ENCODE measurements around the gene TAPBP.
A peak's percentile ranks its signal among the peaks of the same experiment; 100 is the strongest.
"Not testable (repeated sequence)": the region's sequence is repeated elsewhere in the genome, so short reads cannot be mapped to it uniquely, and the experiment has no call there.

The TAPBP gene

DNA sequence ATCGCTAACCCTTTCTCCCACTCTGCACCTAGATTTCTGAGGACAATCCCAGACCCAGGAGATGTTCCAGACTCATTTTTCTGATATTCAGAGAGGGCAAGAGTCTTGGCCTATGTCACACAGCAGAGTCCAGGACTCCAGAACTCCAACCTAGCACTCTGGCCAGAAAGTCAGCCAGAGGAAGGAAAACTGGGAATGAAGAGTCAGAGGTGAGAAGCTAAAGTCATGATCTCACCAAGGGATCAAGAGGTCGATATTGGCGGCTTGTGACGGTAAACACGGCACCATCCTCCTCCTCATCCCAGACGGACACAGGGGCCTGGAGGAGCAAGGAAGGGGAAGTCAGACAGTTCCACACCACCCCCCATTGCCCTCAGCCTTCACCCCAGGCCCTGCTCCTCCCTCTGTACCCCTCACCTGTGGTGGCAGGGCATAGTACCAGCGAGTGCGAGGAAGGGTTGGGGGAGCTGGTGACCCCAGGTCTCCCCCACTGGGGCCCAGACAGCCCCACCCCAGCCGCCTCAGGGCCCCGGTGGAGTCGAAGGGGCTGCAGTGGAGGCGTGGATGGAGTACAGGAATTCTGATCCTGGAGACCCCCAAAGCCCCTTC, 17.0 kb downstream of the TAPBP start:
- no peak for DNase-seq (ENCODE audit: low read depth)

DNA sequence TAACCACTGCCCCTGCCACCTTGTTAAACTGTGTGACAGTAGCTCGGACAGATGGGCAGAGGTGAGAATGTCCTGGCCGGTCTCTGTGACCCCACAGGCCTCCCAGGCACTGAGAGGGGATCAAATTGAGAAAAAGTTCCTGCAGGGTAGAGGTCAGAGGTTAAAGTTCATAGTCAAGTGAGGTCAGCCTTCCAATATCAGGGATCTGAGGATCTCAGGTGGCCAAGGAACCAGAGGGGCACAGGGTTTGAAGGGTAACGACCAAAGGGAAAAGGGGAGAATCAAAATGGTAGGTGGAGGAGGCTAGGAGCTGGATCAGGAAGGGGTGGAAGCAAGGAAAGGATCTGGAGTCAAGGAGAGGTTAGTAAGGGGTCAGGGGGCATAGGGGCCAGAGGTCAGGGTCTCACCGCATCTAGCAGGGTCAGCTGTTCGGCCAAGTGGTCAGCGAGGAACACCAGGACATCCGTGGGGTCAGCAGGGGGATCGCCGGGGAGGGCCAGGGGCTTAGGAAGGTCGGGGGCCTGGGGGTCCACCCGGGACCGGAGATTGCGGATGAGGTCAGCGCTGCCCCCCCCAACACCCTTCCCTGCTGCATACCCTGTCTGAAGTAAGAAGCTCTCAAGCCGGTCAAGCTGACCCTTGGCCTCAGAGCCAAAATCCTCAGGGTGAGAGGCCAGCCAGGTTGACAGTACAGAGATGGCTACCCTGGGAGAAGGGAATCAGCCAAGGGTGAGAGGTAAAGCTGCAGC, 18.1 kb downstream of the TAPBP start:
- DNase-seq (ENCODE audit: low read depth) = no peak

DNA sequence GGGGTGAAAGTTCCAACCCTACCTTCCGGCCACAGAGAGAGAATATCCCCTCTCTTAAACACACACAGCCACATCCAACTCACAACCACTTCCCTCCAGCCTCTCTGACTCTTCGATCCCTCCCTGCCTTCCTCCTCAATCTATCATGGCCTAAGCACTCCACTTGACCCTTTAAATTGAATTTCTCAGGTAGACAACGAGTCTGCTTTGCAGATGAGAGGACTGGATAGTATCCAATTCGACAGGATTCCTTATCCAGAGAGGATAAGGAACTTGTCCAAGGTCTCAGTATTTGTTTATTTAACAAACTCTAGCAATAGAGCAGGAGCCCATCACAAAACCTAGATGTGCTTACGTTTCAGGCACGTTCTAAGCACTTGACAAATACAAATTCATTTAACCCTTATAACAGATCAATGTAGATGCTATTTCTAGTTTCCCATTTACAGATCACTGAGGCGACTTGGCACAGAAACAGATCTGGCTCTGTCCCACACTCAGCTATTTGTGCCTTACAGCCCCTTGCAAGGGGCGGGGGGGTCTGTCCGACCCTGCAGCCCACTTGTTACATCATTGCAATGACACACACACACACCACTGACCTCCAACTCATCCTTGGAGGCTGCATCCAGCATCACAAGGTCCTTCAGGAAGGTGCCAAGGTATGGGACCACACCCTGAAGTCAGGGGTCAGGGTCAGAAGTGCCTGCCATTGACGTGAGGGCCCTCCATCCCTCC, 19.6 kb downstream of the TAPBP start:
- DNase-seq (ENCODE audit: low read depth) = no peak

DNA sequence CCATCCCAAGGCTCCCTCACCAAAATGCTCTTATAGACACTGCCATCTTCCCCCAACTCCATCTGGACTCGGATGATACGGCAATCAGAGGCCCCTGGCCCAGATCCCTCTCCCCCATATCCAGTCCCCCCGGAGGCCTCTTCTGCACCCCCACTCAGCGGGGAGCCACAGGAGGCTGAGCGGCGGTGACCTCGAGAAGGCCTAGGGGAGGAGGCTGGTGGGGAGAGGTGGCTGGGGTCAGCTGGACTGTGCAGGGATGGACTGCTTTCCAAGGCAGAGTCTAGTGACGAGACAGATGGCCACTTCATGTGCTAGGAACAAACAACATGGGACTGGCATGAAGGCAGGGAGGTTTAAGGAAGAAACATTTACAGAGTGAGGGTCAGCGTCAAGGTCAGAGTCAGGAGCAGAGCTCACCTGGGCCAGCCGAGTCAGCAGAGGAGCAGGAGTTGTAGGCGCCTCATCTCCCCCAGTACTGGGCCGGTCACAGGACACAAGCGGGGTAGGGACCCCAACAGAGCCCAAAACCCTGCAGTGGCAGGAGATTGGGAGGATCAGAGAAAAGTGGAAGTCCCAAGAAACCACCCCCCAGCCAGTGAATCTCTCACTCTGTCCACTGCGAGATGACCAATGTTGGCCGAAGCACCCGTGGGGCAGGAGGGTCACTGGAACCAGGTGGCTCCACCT, 20.7 kb downstream of the TAPBP start:
- DNase-seq (ENCODE audit: low read depth) = no peak

DNA sequence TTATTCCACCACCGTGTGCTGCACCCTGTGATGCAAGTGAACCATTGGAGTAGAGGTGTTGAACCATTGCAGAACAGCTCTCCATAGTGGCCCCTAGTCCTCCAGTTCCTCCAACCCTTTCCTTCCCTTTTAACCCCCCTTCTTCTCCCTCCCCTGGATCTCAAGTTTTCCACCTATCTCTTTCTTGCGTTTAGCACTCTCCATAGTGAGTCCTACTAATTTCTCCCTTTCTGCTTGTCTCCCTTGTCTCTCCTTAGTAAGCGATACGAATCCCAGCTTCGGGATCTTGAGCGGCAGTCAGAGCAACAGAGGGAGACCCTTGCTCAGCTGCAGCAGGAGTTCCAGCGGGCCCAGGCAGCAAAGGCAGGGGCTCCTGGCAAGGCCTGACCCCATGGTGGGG, 23.4 kb downstream of the TAPBP start:
- no peak for DNase-seq (ENCODE audit: low read depth)

DNA sequence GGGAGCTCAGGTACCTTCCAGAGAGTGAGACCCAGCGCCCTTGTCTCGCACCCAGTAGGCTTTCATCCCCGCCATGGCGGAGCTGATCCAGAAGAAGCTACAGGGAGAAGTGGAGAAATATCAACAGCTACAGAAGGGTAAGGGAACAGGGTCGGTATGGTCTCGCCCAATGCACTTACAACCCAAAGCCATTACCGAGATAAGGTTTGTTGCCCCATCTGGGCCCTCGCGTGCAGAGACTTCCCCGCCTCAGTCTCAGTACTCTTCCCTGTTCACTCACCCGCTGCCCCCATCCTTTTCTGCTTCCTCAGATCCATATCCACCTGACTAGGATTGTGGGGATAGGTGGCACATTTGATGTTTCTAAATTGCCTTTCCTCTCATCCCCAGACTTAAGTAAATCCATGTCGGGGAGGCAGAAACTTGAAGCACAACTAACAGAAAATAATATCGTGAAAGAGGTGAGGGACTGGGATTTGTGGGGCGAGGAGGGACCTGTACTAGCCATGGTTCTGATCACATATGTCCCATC, 24.0 kb downstream of the TAPBP start:
- DNase-seq (ENCODE audit: low read depth) = no peak

DNA sequence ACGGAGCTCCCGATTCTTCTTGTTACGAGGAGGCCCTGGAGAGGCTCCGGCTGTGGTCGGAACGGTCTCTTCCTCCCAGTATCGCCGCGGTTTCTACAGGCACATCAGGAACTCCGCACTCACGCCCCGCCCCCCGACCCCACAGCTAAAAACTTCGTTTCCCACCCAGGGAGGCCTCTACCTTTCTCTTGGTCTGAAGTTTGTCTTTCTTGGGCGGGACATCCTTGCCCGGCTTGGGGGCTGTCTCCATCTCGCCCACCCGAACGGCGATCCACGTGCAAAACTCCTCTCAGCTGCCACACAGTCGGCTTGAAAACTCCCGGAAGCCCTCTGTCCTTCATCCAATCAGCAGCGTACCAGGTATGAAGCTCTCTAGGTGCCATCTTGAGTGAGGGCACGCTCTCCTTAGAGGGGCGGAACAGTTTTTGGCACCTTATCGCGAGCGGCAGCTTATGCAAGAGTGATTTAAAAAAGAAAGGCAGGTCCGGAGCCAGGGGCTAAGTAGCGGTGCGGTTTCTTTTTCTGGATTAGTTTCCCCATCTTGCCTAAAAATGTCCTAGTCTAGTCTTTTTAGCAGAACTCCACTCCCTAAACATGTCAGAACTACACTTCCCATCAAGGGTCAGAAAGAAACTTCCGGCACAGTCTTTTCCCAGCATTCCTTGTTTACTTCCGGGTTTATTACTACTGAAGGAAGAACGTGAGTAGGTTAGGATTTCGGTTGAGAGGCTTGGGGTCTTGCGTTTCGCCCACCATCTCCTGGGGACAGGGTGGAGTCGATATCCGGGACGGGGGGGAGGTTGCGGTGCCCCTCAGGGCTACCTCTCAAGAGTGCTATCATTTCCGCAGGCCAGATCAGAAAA, 24.7 kb downstream of the TAPBP start, which contains the start of the genes PFDN6 and WDR46:
PFDN6 (plus strand) TSS at position 681 of the 863 bp plus-strand sequence. CDS start 256 bp downstream, outside the sequence.
WDR46 (minus strand) TSS at position 319 of the 863 bp plus-strand sequence; CDS start at position 250, 69 bp downstream.
- DNase-seq (ENCODE audit: low read depth) = peak; percentile 64

DNA sequence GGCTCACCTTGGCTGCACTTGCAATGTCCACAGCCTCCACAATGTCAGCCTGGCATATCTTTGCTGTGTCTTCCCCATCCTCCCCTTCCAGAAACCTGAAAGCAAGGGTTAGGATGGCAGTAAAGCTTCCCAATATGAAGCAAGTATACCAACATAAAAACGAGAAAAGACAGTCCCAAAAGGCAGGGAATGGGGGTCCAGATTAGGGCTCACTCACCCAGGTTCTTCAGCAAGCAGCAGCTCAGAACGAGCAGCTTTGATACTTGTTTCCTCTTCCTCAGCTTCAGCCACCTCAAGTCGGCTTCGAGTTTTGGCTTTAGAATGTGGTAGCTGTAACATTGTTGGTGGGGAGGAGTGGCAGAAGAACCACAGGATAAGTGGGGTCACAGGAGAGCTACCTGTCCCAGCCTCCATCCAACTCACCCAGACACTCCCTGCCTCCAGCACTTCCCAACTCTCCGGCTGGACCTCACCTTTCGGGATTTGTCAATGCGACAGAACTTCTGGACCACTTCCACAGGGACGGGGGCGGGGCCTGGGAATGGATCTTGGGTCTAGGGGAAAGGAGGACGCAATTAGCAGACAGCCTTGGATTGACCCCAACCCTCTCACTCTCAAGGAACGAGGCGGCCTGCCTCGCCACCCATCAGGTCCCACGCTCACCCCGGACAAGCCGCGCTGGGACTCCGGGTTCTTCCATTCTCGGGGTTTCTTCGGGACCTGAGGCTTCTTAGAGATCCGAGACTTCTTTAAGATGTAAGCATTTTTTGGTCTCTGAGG, 25.5 kb downstream of the TAPBP start:
- DNase-seq (ENCODE audit: low read depth) = no peak

DNA sequence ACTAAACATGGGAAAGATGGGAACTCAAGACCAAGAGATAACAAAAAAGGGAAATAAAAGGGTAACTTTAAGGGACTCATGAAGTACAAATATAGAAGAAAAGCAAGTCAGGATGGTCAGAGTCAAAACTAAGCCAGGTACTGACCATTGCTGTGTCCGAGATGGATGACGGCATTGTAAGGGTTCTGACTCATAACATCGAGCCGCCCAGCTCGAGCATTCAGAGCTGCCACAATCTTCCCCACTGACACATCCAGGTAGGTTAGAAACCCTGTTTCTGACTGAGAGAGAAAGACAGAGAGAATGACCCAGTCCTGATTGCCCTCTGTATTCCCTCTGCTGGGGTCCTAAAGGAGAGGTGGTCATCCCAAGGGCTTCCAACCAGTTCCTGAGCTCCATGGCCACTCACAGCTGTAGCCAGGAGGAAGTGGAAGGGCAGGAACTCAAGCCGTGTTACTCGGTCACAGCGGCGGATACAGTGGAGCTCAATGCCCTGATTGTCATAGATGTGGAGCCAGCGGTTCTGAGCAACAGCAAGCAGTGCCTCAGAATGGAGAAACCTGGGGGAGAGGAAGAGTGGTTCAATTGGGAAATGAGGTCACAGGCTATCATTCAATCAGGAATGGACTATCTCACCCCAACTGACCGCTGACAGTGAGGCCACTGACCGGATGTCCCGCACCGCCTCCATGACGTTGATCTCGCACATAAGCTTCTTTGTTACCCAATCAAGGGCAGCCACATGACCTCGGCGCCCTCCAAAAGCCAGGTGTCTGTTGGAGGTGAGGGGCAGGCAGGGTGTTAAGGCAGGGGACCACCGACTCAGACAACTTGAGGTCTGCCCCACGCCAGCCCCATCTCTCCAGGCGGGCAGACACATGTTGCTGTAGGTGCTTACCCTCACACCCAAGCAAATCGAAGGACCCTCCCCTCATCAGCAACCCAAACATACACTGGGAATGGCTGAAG, 26.6 kb downstream of the TAPBP start:
- no peak for DNase-seq (ENCODE audit: low read depth)

DNA sequence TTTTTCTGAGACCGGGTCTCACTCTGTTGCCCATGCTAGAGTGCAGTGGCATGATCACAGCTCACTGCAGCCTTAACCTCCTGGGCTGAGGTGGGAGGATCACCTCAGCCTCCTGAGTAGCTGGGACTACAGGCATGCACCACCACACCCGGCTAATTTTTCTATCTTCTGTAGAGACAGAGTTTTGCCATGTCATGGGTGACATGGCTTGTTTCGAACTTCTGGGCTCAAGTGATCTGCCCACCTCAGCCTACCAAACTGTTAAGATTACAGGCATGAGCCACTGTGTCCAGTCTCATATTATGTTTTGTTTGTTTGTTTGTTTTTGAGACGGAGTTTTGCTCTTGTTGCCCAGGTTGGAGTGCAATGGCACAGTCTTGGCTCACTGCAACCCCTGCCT, 28.7 kb downstream of the TAPBP start:
- DNase-seq (ENCODE audit: low read depth) = not testable (repeated sequence)

DNA sequence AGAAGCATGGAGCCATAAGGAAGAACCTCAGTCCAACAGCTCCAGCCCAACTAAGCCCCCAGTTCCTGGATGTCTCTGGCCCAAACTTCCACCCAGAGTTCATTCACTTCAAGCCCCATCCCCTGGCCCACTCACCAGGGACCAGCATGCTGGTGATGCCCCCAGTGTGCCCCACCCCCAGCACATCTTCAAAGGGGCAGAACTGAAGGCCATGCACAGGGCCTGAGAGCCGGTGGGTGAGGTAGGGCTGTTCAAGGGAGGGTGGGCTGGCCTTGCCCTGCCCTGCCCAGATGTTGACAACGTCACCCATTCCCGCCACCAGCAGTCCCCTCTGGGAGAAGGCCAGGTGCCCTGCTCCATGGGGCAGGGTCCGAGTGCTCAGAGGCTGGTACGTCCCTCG, 33.3 kb downstream of the TAPBP start:
- no peak for DNase-seq (ENCODE audit: low read depth)

DNA sequence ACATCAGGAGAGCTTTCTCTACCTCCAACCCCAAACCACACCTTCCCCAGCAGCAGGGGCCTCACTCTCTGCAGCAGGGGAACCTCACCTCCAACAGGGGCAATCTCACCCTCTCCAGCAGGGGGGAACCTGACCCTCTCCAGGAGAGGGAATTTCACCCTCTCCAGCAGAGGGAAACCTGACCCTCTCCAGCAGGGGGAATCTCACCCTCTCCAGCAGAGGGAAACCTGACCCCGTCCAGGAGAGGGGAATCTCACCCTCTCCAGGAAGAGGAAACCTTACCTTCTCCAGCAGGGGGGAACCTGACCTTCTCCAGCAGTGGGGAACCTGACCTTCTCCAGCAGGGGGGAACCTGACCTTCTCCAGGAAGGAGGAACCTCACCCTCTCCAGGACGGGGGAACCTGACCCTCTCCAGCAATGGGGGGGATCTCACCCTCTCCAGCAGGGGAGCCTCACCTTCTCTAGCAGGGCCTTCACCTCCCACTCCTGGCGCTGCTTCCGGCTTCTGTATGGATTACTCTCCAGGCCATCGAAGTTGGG, 33.8 kb downstream of the TAPBP start:
- DNase-seq (ENCODE audit: low read depth) = no peak

DNA sequence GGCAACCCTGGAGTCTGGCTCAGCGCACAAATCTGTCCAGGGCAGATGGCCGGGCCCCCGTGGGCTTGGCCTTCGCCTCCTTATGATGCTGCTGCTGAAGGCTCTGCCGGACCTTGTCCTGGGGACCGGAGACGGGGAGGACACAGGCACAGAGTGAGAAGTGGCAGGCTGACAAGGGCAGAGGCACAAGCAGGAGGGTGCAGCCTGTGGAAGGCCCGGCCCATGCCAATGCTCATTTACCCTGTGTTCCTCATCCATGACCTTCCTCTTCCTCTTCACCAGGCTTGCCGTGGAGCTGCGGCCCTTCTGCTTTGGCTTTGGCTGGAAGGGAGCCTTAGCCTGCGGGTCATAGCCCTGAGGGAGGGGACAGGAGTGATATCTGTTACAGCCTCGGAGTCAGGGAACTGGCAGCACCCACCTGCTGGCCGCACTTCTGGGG, 34.6 kb downstream of the TAPBP start:
- no peak for DNase-seq (ENCODE audit: low read depth)

DNA sequence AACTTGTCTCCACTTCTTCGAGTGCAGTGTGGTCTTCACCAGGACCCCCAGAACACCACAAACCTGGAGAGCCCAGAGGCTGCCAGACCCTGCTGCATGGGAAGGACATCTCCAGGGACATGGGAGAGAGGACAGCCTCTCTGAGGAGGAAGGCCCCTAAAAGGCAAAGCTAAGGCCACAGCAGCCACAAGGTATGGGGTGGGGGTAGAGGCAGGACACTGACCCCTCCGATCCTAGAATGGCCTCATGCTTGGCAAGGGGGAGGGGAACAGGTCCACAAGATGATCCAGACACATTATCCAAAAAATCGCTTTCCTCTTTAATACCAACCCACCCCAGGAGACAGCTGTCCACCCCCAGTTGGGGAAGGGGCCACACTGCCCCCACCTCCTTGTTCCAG, 35.1 kb downstream of the TAPBP start:
- no peak for DNase-seq (ENCODE audit: low read depth)

DNA sequence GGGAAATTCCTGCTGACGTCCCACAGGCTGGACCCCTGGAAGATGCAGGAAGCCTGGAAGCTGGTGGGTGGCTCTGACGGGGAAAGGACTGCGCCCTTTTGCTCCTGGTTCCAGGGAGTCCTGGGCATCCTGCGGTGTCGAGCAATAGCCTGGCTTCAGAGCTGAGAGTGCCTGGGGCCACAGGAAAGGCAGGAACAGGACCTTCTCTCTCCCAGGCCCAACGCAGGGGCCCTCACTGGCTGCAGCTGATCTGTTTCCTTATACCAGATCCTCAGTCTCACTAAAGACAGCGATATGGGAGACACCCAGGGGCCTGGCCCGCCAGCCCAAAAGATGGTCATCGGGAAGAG, 35.5 kb downstream of the TAPBP start:
- DNase-seq (ENCODE audit: low read depth) = no peak

DNA sequence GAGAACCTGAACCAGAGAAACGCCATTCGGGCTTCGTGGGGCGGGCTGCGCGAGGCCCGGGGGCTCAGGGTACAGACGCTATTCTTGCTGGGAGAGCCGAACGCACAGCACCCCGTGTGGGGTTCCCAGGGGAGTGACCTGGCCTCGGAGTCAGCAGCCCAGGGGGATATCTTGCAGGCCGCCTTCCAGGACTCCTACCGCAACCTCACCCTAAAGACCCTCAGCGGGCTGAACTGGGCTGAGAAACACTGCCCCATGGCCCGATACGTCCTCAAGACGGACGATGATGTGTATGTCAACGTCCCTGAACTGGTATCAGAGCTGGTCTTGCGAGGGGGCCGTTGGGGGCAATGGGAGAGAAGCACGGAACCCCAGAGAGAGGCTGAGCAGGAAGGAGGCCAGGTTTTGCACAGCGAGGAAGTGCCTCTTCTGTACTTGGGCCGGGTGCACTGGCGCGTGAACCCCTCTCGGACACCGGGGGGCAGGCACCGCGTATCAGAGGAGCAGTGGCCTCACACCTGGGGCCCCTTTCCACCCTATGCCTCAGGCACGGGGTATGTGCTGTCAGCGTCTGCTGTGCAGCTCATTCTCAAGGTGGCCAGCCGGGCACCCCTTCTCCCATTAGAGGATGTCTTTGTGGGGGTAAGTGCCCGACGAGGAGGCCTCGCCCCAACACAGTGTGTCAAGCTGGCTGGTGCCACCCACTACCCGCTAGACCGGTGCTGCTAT, 36.1 kb downstream of the TAPBP start:
- no peak for DNase-seq (ENCODE audit: low read depth)

DNA sequence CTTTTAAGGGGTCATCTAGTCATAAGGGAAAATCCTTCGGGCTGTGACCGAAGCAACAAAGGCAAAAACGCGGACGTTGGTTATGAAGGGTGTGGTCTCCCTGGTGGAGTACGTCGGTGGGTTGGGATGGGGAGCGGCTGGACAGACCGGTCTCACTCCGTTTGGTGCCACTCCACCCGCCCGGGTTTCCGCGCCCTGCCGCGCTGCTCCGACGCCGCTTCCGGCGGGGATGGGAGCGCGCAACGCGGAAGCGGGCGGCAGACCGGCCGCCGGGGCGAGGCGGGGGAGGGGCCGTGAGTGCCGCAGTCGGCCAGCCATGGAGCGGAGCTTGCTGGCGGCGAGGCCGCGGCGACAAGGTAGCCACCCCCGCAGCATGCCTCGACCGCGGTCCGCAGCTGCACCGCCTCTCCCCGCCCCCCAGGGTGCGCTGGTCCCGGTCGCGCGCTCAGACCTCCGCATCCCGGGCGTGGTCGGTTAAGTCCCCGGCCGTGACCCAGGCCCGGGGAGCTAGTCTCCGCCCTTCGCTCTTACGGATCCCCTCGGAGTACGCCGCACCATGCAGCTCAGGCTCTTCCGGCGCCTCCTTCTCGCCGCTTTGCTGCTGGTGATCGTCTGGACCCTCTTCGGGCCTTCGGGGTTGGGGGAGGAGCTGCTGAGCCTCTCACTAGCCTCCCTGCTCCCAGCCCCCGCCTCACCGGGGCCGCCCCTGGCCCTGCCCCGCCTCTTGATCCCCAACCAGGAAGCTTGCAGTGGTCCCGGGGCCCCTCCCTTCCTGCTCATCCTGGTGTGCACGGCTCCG, 36.8 kb downstream of the TAPBP start, which contains the start of gene B3GALT4:
B3GALT4 (plus strand) TSS at position 260 of the 799 bp plus-strand sequence; CDS start at position 557, 297 bp downstream.
- DNase-seq (ENCODE audit: low read depth) = peak; percentile 54
